HepG2 (cell line): ENCODE measurements around the gene KDM4F. TPM values are rescaled to one million over a fixed set of nuclear protein-coding genes. Genes with fewer than 3 reads are reported as not detected.

ENCODE experiments used
- ATAC-seq: fragments of 200-7000 bp; cut with Tn5 transposase; 3 replicates; pipeline ENCODE4 v1.9.1; 2020; ENCODE audit warnings: mild to moderate bottlenecking, moderate library complexity
- BruUV-seq: library from RNA; stranded (reverse); fragments of 400-500 nt; replicated peaks from 2 replicates; lab custom pipeline; 2021; lab: Mats Ljungman, UMichigan
- CTCF ChIA-PET: fragments of 300-600 bp; formaldehyde crosslinking; extraction: SDS; loops from one replicate; lab custom pipeline; 2021; ENCODE audit warnings: low total read pairs, inconsistent platforms, low intra/inter-chr PET ratio; lab: Yijun Ruan, JAX
- POLR2A ChIA-PET: fragments of 350-600 bp; sonication (Branson Sonifier 250); formaldehyde crosslinking; loops from one replicate; lab custom pipeline; 2020; ENCODE audit warnings: antibody characterized with exemption, inconsistent platforms; lab: Yijun Ruan, JAX
- DNase-seq: peaks from one replicate; pipeline ENCODE4 v3.0.0-alpha.2; 2015; ENCODE audit warnings: low spot score
- FAIRE-seq: peaks from 3 replicates; lab custom pipeline; 2011; peaks lifted over from hg19 to GRCh38; lab: Jason Lieb, UNC
- H2AFZ ChIP-seq: one replicate; pipeline ENCODE4 v1.6.1; 2011; ENCODE audit warnings: low read length, inconsistent platforms
- H3K27ac ChIP-seq: fragments of 300-600 bp; 3 replicates; pipeline ENCODE4 v1.8.0; 2011; ENCODE audit warnings: mixed run types, mild to moderate bottlenecking, mixed read lengths, low read length, inconsistent platforms; ENCODE audit not compliant: insufficient read depth; ENCODE audit errors: extremely low read length
- H3K27me3 ChIP-seq, 2 experiments: fragments of 200-600 bp in 1 of 2; 2 replicates in 1 of 2; 3 replicates in 1 of 2; pipeline versions ENCODE4 v1.6.0 to v1.8.0; 2011; ENCODE audit warnings: low read length in 2 of 2, mild to moderate bottlenecking in 2 of 2, moderate library complexity in 2 of 2, inconsistent platforms in 1 of 2; ENCODE audit not compliant: insufficient read depth in 2 of 2, control insufficient read depth in 1 of 2
- H3K36me3 ChIP-seq, 2 experiments: fragments of 200-600 bp in 1 of 2; replicated peaks in 1 of 2; 2 replicates in 1 of 2; 3 replicates in 1 of 2; pipeline versions ENCODE4 v1.5.1 to v1.8.0; 2011; ENCODE audit warnings: low read length in 2 of 2, inconsistent platforms in 1 of 2; ENCODE audit not compliant: insufficient read depth in 2 of 2, control insufficient read depth in 1 of 2
- H3K4me1 ChIP-seq: 2 replicates; pipeline ENCODE4 v1.5.1; 2012; ENCODE audit warnings: low read length, inconsistent platforms; ENCODE audit not compliant: insufficient read depth
- H3K4me2 ChIP-seq: 2 replicates; pipeline ENCODE4 v1.6.0; 2011; ENCODE audit warnings: low read depth, low read length, inconsistent platforms
- H3K4me3 ChIP-seq, 3 experiments: fragments of 200-600 bp in 1 of 3; sonication (generic), shearing (Covaris generic) in 1 of 3; replicated peaks in 1 of 3; 2 replicates each; pipeline ENCODE4 v1.5.1; 2011 to 2016; ENCODE audit warnings: low read length in 3 of 3, inconsistent platforms in 2 of 3, low read depth in 2 of 3, mild to moderate bottlenecking in 2 of 3, control low read depth in 1 of 3, mixed read lengths in 1 of 3; ENCODE audit not compliant: insufficient read depth in 1 of 3
- H3K79me2 ChIP-seq: one replicate; pipeline ENCODE4 v1.6.1; 2011; ENCODE audit warnings: low read length, inconsistent platforms; ENCODE audit not compliant: insufficient read depth
- H3K9ac ChIP-seq: 2 replicates; pipeline ENCODE4 v1.6.0; 2011; ENCODE audit warnings: mild to moderate bottlenecking, low read depth, low read length, inconsistent platforms; ENCODE audit not compliant: insufficient read depth
- H3K9me3 ChIP-seq: 2 replicates; pipeline ENCODE4 v1.5.1; 2012; ENCODE audit warnings: mild to moderate bottlenecking, low read length
- H4K20me1 ChIP-seq: 2 replicates; pipeline ENCODE4 v1.6.0; 2011; ENCODE audit warnings: inconsistent platforms, mild to moderate bottlenecking, low read length, moderate library complexity; ENCODE audit not compliant: insufficient read depth
- CEBPB ChIP-seq: IDR thresholded peaks from 2 replicates; pipeline ENCODE4 v1.6.1; 2011; ENCODE audit warnings: low read depth, low read length, improper control_type of control experiment, borderline replicate concordance
- CEBPG ChIP-seq: IDR thresholded peaks from 2 replicates; pipeline ENCODE4 v1.6.1; 2016
- EEA1 ChIP-seq: sonication (generic); formaldehyde crosslinking; IDR thresholded peaks from 2 replicates; pipeline ENCODE4 v1.5.1; 2020; ENCODE audit warnings: mild to moderate bottlenecking, missing genetic modification reagents, borderline replicate concordance
- GTF2F1 ChIP-seq: fragments of 150-350 bp; IDR thresholded peaks from 2 replicates; pipeline ENCODE4 v1.6.1; 2014; ENCODE audit warnings: low read length
- PCBP1 ChIP-seq: fragments of 200-400 bp; formaldehyde crosslinking; IDR thresholded peaks from 2 replicates; pipeline ENCODE4 v1.6.1; 2017; ENCODE audit warnings: mild to moderate bottlenecking, low read depth, low read length, borderline replicate concordance
- RAD51 ChIP-seq: fragments of 450-650 bp; IDR thresholded peaks from 2 replicates; pipeline ENCODE4 v1.6.1; 2016; ENCODE audit warnings: borderline replicate concordance
- RBFOX2 ChIP-seq: fragments of 200-400 bp; formaldehyde crosslinking; IDR thresholded peaks from 2 replicates; pipeline ENCODE4 v1.6.1; 2017; ENCODE audit warnings: low read depth, mild to moderate bottlenecking, low read length
- SNRNP70 ChIP-seq: fragments of 200-400 bp; formaldehyde crosslinking; IDR thresholded peaks from 2 replicates; pipeline ENCODE4 v1.6.1; 2017; ENCODE audit warnings: mild to moderate bottlenecking, low read depth, low read length, moderate library complexity
- STAT6 ChIP-seq: sonication (generic); formaldehyde crosslinking; IDR thresholded peaks from 2 replicates; pipeline ENCODE4 v1.4.0; 2020; ENCODE audit warnings: missing genetic modification reagents, mild to moderate bottlenecking, borderline replicate concordance
- ZNF562 ChIP-seq: sonication (generic); formaldehyde crosslinking; IDR thresholded peaks from 2 replicates; pipeline ENCODE4 v1.8.0; 2022; ENCODE audit warnings: missing genetic modification reagents, borderline replicate concordance
- WGBS: methylation state at CpG from one replicate; pipeline ENCODE4 v1.1.6; 2017; ENCODE audit warnings: low lambda C conversion rate; 5-methylcytosine and 5-hydroxymethylcytosine counted together
- in situ Hi-C: cut with HindIII; loops from 2 replicates; pipeline ENCODE4 v1.10.0; 2017; ENCODE audit warnings: low pct_unique_long_range_greater_than_20kb; ENCODE audit not compliant: extremely low pct_ligation_motif_present
- intact Hi-C: fragments of 100-400 bp; cut with micrococcal nuclease; formaldehyde crosslinking; loops from one replicate; pipeline ENCODE4 v1.10.0; 2022; ENCODE audit not compliant: unreplicated experiment
- polyA plus RNA-seq, 8 experiments: library from polyadenylated mRNA; depleted of rRNA in 3 of 8; stranded (reverse) in 7 of 8; unstranded in 1 of 8; fragments of >200 nt; fragmentation: Illumina TruSeq in 4 of 8; extraction: Trizol in 4 of 8; gene quantifications; 2 replicates each; pipeline versions ENCODE4 v1.2.1 to v1.2.3, GENCODE V29; 2011 to 2016; ENCODE audit warnings: low read depth in 4 of 8, missing spikeins in 1 of 8, mixed read lengths in 1 of 8; ENCODE audit not compliant: insufficient read depth in 1 of 8
- total RNA-seq, 5 experiments: library from RNA; depleted of rRNA; stranded (reverse); fragments of >200 nt; fragmentation: Illumina TruSeq; extraction: Trizol; gene quantifications; 2 replicates each; pipeline ENCODE4 v1.2.3, GENCODE V29; 2016; ENCODE audit warnings: low read depth in 1 of 5
- TF ChIP-seq, protein P1 (sequence below): sonication (generic); formaldehyde crosslinking; IDR thresholded peaks from 2 replicates; pipeline ENCODE4 v1.4.0; 2020; ENCODE audit warnings: missing genetic modification reagents
- TF ChIP-seq, protein P2 (sequence below): IDR thresholded peaks from 2 replicates; pipeline ENCODE4 v1.6.1; 2016; ENCODE audit warnings: missing genetic modification reagents, missing compliant biosample characterization

The KDM4F gene
- total and polyA plus RNA-seq, 2 of the 13 experiments (the other 11 are each of a cell fraction or from before 2014, with no cell fraction given), result not detected

- no peak for DNase-seq
- H3K36me3 ChIP-seq, result no peaks in the 10 kb centered on the region
- TF ChIP-seq RAD51, result peak; percentile 8; the same call in 1 of the 2 replicates
- no peak for TF ChIP-seq STAT6 (CRISPR knock-in tag)
- H3K27ac ChIP-seq, result no peak overlapping the region
- no peaks in the 10 kb centered on the region; a peak in 2 of 5 replicates for H3K27me3 ChIP-seq
- H3K9me3 ChIP-seq, result no peaks in the 10 kb centered on the region
- WGBS, result 32% methylated on average over 7 of the region's 8 CpGs
- H3K79me2 ChIP-seq, result no peaks in the 10 kb centered on the region
- H3K4me2 ChIP-seq, result 0 out of 2 replicates have a peak overlapping the region, but pooled peaks have one; percentile 16
- POLR2A ChIA-PET, result no interaction called here
- peak; percentile 41; the same call in 1 of the 3 replicates for ATAC-seq
- H3K9ac ChIP-seq, result no peak overlapping the region
- FAIRE-seq, result no peak
- BruUV-seq, result no TSS peak
- H3K4me1 ChIP-seq, result peaks cover 6% of the 10 kb centered on the region; the same call in 1 of the 2 replicates
- CTCF ChIA-PET, result no interaction called here
- H3K4me3 ChIP-seq, result no peak overlapping the region
- in situ Hi-C loops, result loop anchor here (5.0 to 25.0 kb wide), 2 partner anchors 57 to 162 kb away; partner anchors contain the start of gene SESN3
- intact Hi-C loops, result no loop called here
- H2AFZ ChIP-seq, result no peak overlapping the region
- H4K20me1 ChIP-seq, result peaks cover 3% of the 10 kb centered on the region; the same call in 1 of the 2 replicates
Measured at GRCh38 chr11:95074792-95075563, 25.8 kb downstream of the KDM4F start.

- no peaks in the 10 kb centered on the region for H3K36me3 ChIP-seq
- H3K27me3 ChIP-seq, result no peaks in the 10 kb centered on the region; a peak in 2 of 5 replicates
- in situ Hi-C loops (loop anchor here (25.0 kb wide), 1 partner anchor 161 kb away; the partner anchor contains the start of gene SESN3), intact Hi-C loops (no loop called here)
- WGBS, result 4% methylated on average over 1 of the region's 1 CpG
- H3K27ac ChIP-seq, result no peak overlapping the region
- no TSS peak for BruUV-seq
- no peaks in the 10 kb centered on the region for H3K79me2 ChIP-seq
- peaks cover 5% of the 10 kb centered on the region; the same call in 1 of the 2 replicates for H3K4me1 ChIP-seq
- no peak overlapping the region for H3K4me2 ChIP-seq
- ATAC-seq, result no peak
- no peak overlapping the region for H3K4me3 ChIP-seq
- H3K9me3 ChIP-seq, result no peaks in the 10 kb centered on the region
- FAIRE-seq, result no peak
- H2AFZ ChIP-seq, result no peak overlapping the region
- ChIA-PET CTCF (no interaction called here), POLR2A (interaction anchor here (0.6 to 1.3 kb wide), 2 partner anchors 8 to 9 kb away, joined by 3 read pairs; no protein-coding TSS in a partner anchor)
- no peaks in the 10 kb centered on the region for H4K20me1 ChIP-seq
- no peak overlapping the region for H3K9ac ChIP-seq
- DNase-seq, result no peak
- TF ChIP-seq GTF2F1, result no peak
- no peak for TF ChIP-seq SNRNP70
- TF ChIP-seq EEA1 (CRISPR knock-in tag), result no peak
- no peak for TF ChIP-seq ZNF562 (CRISPR knock-in tag)
- peak; percentile 44 for TF ChIP-seq CEBPB
- TF ChIP-seq PCBP1, result no peak
- TF ChIP-seq, protein P1, sequence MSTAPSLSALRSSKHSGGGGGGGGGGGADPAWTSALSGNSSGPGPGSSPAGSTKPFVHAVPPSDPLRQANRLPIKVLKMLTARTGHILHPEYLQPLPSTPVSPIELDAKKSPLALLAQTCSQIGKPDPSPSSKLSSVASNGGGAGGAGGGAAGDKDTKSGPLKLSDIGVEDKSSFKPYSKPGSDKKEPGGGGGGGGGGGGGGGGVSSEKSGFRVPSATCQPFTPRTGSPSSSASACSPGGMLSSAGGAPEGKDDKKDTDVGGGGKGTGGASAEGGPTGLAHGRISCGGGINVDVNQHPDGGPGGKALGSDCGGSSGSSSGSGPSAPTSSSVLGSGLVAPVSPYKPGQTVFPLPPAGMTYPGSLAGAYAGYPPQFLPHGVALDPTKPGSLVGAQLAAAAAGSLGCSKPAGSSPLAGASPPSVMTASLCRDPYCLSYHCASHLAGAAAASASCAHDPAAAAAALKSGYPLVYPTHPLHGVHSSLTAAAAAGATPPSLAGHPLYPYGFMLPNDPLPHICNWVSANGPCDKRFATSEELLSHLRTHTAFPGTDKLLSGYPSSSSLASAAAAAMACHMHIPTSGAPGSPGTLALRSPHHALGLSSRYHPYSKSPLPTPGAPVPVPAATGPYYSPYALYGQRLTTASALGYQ, result no peak
- TF ChIP-seq RBFOX2, result no peak
- TF ChIP-seq, protein P2, sequence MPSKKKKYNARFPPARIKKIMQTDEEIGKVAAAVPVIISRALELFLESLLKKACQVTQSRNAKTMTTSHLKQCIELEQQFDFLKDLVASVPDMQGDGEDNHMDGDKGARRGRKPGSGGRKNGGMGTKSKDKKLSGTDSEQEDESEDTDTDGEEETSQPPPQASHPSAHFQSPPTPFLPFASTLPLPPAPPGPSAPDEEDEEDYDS, result no peak
- peak; percentile 49 for TF ChIP-seq CEBPG (CRISPR knock-in tag)
Measured at GRCh38 chr11:95076416-95076815, 27.2 kb downstream of the KDM4F start.
